B cell (primary cell): Measurements from ENCODE around the gene JUND. TPM values are rescaled to one million over a fixed set of nuclear protein-coding genes. Genes with fewer than 3 reads are reported as not detected.

Experiments used
- ATAC-seq: fragments of 200-7000 bp; cut with Tn5 transposase; one replicate; pipeline ENCODE4 v1.10.0; 2021; ENCODE audit warnings: low read depth, mild to moderate bottlenecking, moderate number of reproducible peaks, moderate library complexity
- CTCF ChIA-PET: fragments of 350-600 bp; sonication (Branson Sonifier 250); formaldehyde crosslinking; loops from one replicate; lab custom pipeline; 2021; ENCODE audit warnings: antibody characterized with exemption, inconsistent platforms; lab: Charles Lee
- POLR2A ChIA-PET: fragments of 350-600 bp; sonication (Branson Sonifier 250); formaldehyde crosslinking; loops from one replicate; lab custom pipeline; 2021; ENCODE audit warnings: antibody characterized with exemption; lab: Charles Lee
- DNase-seq: peaks from one replicate; pipeline ENCODE4 v3.0.0; 2013
- H2AFZ ChIP-seq: 2 replicates; pipeline ENCODE4 v1.6.1; 2012; ENCODE audit warnings: mild to moderate bottlenecking, low read depth, low read length; ENCODE audit not compliant: insufficient read depth, poor library complexity, severe bottlenecking
- H3K27ac ChIP-seq, 2 donors: 1 replicate in 1 of 2; 2 replicates in 1 of 2; pipeline ENCODE4 v1.5.1; 2012 to 2013; ENCODE audit warnings: low read length in 2 of 2, mild to moderate bottlenecking in 2 of 2, moderate library complexity in 1 of 2
- H3K27me3 ChIP-seq, 4 experiments: fragments of 200-600 bp in 1 of 4; sonication (generic) in 1 of 4; replicated peaks in 1 of 4; 1 replicate in 2 of 4; 2 replicates in 2 of 4; pipeline versions ENCODE4 v1.6.1 to v1.7.0; 2013 to 2016; ENCODE audit warnings: low read length in 3 of 4, mild to moderate bottlenecking in 2 of 4, mixed read lengths in 1 of 4, moderate library complexity in 1 of 4; ENCODE audit not compliant: insufficient read depth in 4 of 4, control insufficient read depth in 3 of 4; ENCODE audit errors: control extremely low read depth in 1 of 4
- H3K36me3 ChIP-seq, 2 experiments: replicated peaks in 1 of 2; 1 replicate in 1 of 2; 2 replicates in 1 of 2; pipeline versions ENCODE4 v1.6.1 to v1.7.1; 2013; ENCODE audit warnings: low read length in 1 of 2; ENCODE audit not compliant: insufficient read depth in 2 of 2, control insufficient read depth in 1 of 2; ENCODE audit errors: control extremely low read depth in 1 of 2, extremely low read depth in 1 of 2
- H3K4me1 ChIP-seq, 2 donors: fragments of 200-600 bp in 1 of 2; sonication (generic) in 1 of 2; 1 replicate in 1 of 2; 2 replicates in 1 of 2; pipeline versions ENCODE4 v1.5.1 to v1.6.1; 2013 to 2017; ENCODE audit warnings: low read length in 2 of 2; ENCODE audit not compliant: control insufficient read depth in 2 of 2, insufficient read depth in 2 of 2
- H3K4me2 ChIP-seq: replicated peaks from 2 replicates; pipeline ENCODE3; 2012; ENCODE audit warnings: mild to moderate bottlenecking, low read depth, low read length; ENCODE audit not compliant: poor library complexity, severe bottlenecking
- H3K4me3 ChIP-seq, 5 experiments: fragments of 200-600 bp in 1 of 5; sonication (generic) in 1 of 5; 1 replicate in 3 of 5; 2 replicates in 2 of 5; pipeline versions ENCODE4 v1.5.1 to v1.7.0; 2011 to 2016; ENCODE audit warnings: low read length in 4 of 5, mild to moderate bottlenecking in 4 of 5, low read depth in 2 of 5, control low read depth in 1 of 5, moderate library complexity in 1 of 5; ENCODE audit not compliant: insufficient read depth in 1 of 5; ENCODE audit errors: control extremely low read depth in 1 of 5, extremely low read depth in 1 of 5
- H3K79me2 ChIP-seq: fragments of 200-600 bp; sonication (generic); one replicate; pipeline ENCODE4 v1.6.0; 2016; ENCODE audit warnings: low read length; ENCODE audit not compliant: control insufficient read depth, insufficient read depth
- H3K9ac ChIP-seq: fragments of 200-600 bp; sonication (generic); 2 replicates; pipeline ENCODE4 v1.6.1; 2017; ENCODE audit warnings: mild to moderate bottlenecking, low read length, moderate library complexity
- H3K9me3 ChIP-seq, 3 donors: one replicate each; pipeline versions ENCODE4 v1.6.1 to v1.7.1; 2013; ENCODE audit warnings: low read length in 2 of 3; ENCODE audit not compliant: control insufficient read depth in 2 of 3, insufficient read depth in 1 of 3; ENCODE audit errors: control extremely low read depth in 1 of 3
- H4K20me1 ChIP-seq: 2 replicates; pipeline ENCODE4 v1.6.0; 2012; ENCODE audit warnings: mild to moderate bottlenecking, low read length; ENCODE audit not compliant: insufficient read depth, control insufficient read depth, poor library complexity, severe bottlenecking
- H3K27ac Mint-ChIP-seq: one replicate; pipeline ENCODE4 v1.8.0; 2021; ENCODE audit warnings: mixed read lengths
- H3K27me3 Mint-ChIP-seq: one replicate; pipeline ENCODE4 v1.8.0; 2021; ENCODE audit warnings: mixed read lengths
- H3K4me1 Mint-ChIP-seq: one replicate; pipeline ENCODE4 v1.8.0; 2021; ENCODE audit warnings: mixed read lengths
- H3K4me3 Mint-ChIP-seq: one replicate; pipeline ENCODE4 v1.8.0; 2021; ENCODE audit warnings: mixed read lengths
- H3K9me3 Mint-ChIP-seq: one replicate; pipeline ENCODE4 v1.8.0; 2022; ENCODE audit warnings: mixed read lengths; ENCODE audit not compliant: insufficient read depth
- EZH2 ChIP-seq: IDR thresholded peaks from 2 replicates; pipeline ENCODE4 v1.6.1; 2012; ENCODE audit warnings: borderline replicate concordance, low read depth, mild to moderate bottlenecking, moderate library complexity, low read length; ENCODE audit not compliant: insufficient read depth, poor library complexity, severe bottlenecking
- WGBS: methylation state at CpG from one replicate; pipeline ENCODE4 v1.1.5; 2013; ENCODE audit warnings: missing lambda C conversion rate; ENCODE audit not compliant: insufficient coverage; 5-methylcytosine and 5-hydroxymethylcytosine counted together
- intact Hi-C: fragments of 100-400 bp; cut with micrococcal nuclease; formaldehyde crosslinking; loops from one replicate; pipeline ENCODE4 v1.10.0; 2022
- polyA plus RNA-seq: library from polyadenylated mRNA; depleted of rRNA; stranded (reverse); fragments of >200 nt; gene quantifications from 2 replicates; pipeline ENCODE4 v1.2.3, GENCODE V29; 2012
- total RNA-seq, 2 donors: library from RNA; stranded (reverse); fragments of 120-200 nt in 1 of 2; gene quantifications; 1 replicate in 1 of 2; 2 replicates in 1 of 2; pipeline versions ENCODE4 v1.2.3 to v1.2.4, GENCODE V29; 2013 to 2022
- TF ChIP-seq, protein P1 (sequence below): fragments of 200-600 bp; IDR thresholded peaks from one replicate; pipeline ENCODE4 v1.8.0; 2022; ENCODE audit warnings: antibody characterized with exemption, mild to moderate bottlenecking

The JUND gene
- total and polyA plus RNA-seq, 2 donors (not counting 1 experiment from before 2014, with no cell fraction given): 628 to 5,593 TPM

DNA sequence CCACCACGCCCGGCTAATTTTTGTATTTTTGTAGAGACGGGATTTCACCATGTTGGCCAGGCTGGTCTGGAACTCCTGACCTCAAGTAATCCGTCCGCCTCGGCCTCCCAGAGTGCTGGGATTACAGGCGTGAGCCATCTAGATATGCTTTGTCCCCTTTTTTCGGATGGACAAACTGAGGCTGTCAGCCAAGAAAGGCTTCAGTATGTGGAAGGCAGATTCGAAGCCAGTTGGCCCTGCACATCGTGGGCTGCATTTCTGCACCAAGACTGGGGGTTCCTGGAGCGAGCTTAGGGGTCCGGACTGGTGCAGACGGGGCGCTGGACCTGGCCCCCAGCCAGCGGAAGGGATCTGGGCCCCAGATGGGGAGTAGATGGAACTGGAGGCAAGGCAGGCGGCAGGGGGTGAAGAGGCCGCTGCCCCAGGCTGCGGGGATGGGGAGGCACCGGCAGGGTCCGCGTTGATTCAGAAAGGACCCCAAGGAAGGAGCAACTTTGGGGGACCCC lies 9.7 kb upstream of the JUND start:
- Mint-ChIP-seq H3K27me3 (no peaks in the 10 kb centered on the region), H3K27ac (peak overlapping the region; percentile 93), H3K4me3 (peak overlapping the region; percentile 82), H3K9me3 (no peaks in the 10 kb centered on the region), H3K4me1 (peaks cover 61% of the 10 kb centered on the region)
- peak overlapping the region; percentile 100 for H3K9ac ChIP-seq
- H3K4me3 ChIP-seq: peak overlapping the region in 4 of 5 experiments; percentile 82 to 99 (median 92)
- peaks cover 5% of the 10 kb centered on the region for H3K79me2 ChIP-seq
- no peaks in the 10 kb centered on the region for H3K27me3 ChIP-seq
- DNase-seq (no peak), ATAC-seq (no peak)
- H3K27ac ChIP-seq: peak overlapping the region; percentile 100
- WGBS: 26% methylated on average over 21 of the region's 21 CpGs
- H3K4me1 ChIP-seq: peaks cover 48 to 68% of the 10 kb centered on the region in 2 donors
- H2AFZ ChIP-seq: peak overlapping the region; percentile 26
- no peak for TF ChIP-seq EZH2
- TF ChIP-seq, protein P1, sequence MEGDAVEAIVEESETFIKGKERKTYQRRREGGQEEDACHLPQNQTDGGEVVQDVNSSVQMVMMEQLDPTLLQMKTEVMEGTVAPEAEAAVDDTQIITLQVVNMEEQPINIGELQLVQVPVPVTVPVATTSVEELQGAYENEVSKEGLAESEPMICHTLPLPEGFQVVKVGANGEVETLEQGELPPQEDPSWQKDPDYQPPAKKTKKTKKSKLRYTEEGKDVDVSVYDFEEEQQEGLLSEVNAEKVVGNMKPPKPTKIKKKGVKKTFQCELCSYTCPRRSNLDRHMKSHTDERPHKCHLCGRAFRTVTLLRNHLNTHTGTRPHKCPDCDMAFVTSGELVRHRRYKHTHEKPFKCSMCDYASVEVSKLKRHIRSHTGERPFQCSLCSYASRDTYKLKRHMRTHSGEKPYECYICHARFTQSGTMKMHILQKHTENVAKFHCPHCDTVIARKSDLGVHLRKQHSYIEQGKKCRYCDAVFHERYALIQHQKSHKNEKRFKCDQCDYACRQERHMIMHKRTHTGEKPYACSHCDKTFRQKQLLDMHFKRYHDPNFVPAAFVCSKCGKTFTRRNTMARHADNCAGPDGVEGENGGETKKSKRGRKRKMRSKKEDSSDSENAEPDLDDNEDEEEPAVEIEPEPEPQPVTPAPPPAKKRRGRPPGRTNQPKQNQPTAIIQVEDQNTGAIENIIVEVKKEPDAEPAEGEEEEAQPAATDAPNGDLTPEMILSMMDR: no peak
- ChIA-PET CTCF (interaction anchor here (0.7 to 6.5 kb wide), 5 partner anchors 10 to 66 kb away, joined by 4 to 138 read pairs (median 8); partner anchors contain the start of genes JUND and LSM4), POLR2A (interaction anchor here (0.7 to 6.6 kb wide), 7 partner anchors 11 to 392 kb away, joined by 3 to 318 read pairs (median 7); partner anchors contain the start of genes CRTC1, JUND and LSM4)
- peak overlapping the region; percentile 99 for H3K4me2 ChIP-seq
- H3K9me3 ChIP-seq: no peaks in the 10 kb centered on the region
- H3K36me3 ChIP-seq: no peaks in the 10 kb centered on the region
- H4K20me1 ChIP-seq: no peaks in the 10 kb centered on the region
- intact Hi-C loops: loop anchor here (5.0 kb wide), 1 partner anchor 269 kb away; no protein-coding TSS in a partner anchor
